Activated T-helper 1 cell treated with anti-CD3 and anti-CD28 coated beads, Interleukin-12 subunit alpha, Interleukin-12 subunit beta, Interleukin-2, Interleukin-4 antibody, amounts not matched to agents 30 ng/mL and 10 ng/mL and 1 ng/mL, durations not matched to agents 14 hours and 24 hours and 36 hours (primary cell): ENCODE data around the gene NFS1. TPM values are rescaled to one million over a fixed set of nuclear protein-coding genes. Genes with fewer than 3 reads are reported as not detected.
"Not testable (repeated sequence)": the region's sequence is repeated elsewhere in the genome, so short reads cannot be mapped to it uniquely, and the experiment has no call there.

Experiments
- DNase-seq: peaks from one replicate; pipeline ENCODE4 v3.0.0; 2021; ENCODE audit warnings: low spot score
- H3K27ac Mint-ChIP-seq: one replicate; pipeline ENCODE4 v1.8.0; 2021; ENCODE audit warnings: mild to moderate bottlenecking, mixed read lengths
- H3K27me3 Mint-ChIP-seq: one replicate; pipeline ENCODE4 v1.8.0; 2022; ENCODE audit warnings: mild to moderate bottlenecking, moderate library complexity, mixed read lengths; ENCODE audit not compliant: insufficient read depth
- H3K36me3 Mint-ChIP-seq: one replicate; pipeline ENCODE4 v1.8.0; 2021; ENCODE audit warnings: low read depth, mixed read lengths
- H3K4me1 Mint-ChIP-seq: one replicate; pipeline ENCODE4 v1.8.0; 2021; ENCODE audit warnings: low read depth, mixed read lengths
- H3K4me3 Mint-ChIP-seq: one replicate; pipeline ENCODE4 v1.8.0; 2021; ENCODE audit warnings: mild to moderate bottlenecking, moderate library complexity, mixed read lengths
- H3K9me3 Mint-ChIP-seq: one replicate; pipeline ENCODE4 v1.8.0; 2021; ENCODE audit warnings: mixed read lengths
- intact Hi-C: fragments of 100-400 bp; cut with micrococcal nuclease; formaldehyde crosslinking; loops from one replicate; pipeline ENCODE4 v1.15.1; 2024
- total RNA-seq: library from RNA; stranded (reverse); gene quantifications from 2 replicates; pipeline ENCODE4 v1.2.3, GENCODE V29; 2022

NFS1 gene
- 35.7 and 36.2 TPM in 2 replicates for total RNA-seq

- Mint-ChIP-seq H3K27ac (peak within 1 kb of the TSS; percentile 94), H3K4me3 (peak within 1 kb of the TSS; percentile 92)
Observed at GRCh38 chr20:35699127-35699956, at the start of gene NFS1, which contains the start of gene ROMO1. Gene NFS1, minus strand, starts transcription at chr20:35699352. Its CDS starts 64 bp downstream, at chr20:35699288. Gene ROMO1, plus strand, starts transcription at chr20:35699405. Its CDS starts 228 bp downstream, at chr20:35699633.

GRCh38 chr20:35744492-35744841 is 45.3 kb upstream of the NFS1 start:
- peak overlapping the region; percentile 98 for H3K4me3 Mint-ChIP-seq
- H3K27ac Mint-ChIP-seq, result peak overlapping the region; percentile 99
- DNase-seq, H3K9me3 Mint-ChIP-seq, H3K27me3 Mint-ChIP-seq: not testable (repeated sequence)
- H3K4me1 Mint-ChIP-seq, result peaks cover 28% of the 10 kb centered on the region
- H3K36me3 Mint-ChIP-seq, result peaks cover 20% of the 10 kb centered on the region
- intact Hi-C loops, result loop anchor here (1.0 to 10.0 kb wide), 3 partner anchors 24 to 850 kb away; no protein-coding TSS in a partner anchor

More at GRCh38 chr20:35699127-35699956, at the start of gene NFS1, which contains the start of gene ROMO1:
- DNase-seq, result peak; percentile 80
- Mint-ChIP-seq H3K9me3 (no peaks in the 10 kb centered on the region), H3K4me1 (peaks cover 38% of the 10 kb centered on the region), H3K27me3 (no peaks in the 10 kb centered on the region), H3K36me3 (peaks cover 43% of the 10 kb centered on the region)
- intact Hi-C loops, result loop anchor here (1.0 to 5.0 kb wide), 9 partner anchors 13 to 255 kb away; partner anchors contain the start of genes CPNE1, ERGIC3, PHF20 and RBM12

- Mint-ChIP-seq H3K27me3 (no peaks in the 10 kb centered on the region), H3K4me3 (peak overlapping the region; percentile 98), H3K36me3 (peaks cover 23% of the 10 kb centered on the region), H3K4me1 (peaks cover 32% of the 10 kb centered on the region), H3K27ac (peak overlapping the region; percentile 99), H3K9me3 (no peaks in the 10 kb centered on the region)
- intact Hi-C loops, result loop anchor here (1.0 to 10.0 kb wide), 4 partner anchors 24 to 851 kb away; partner anchors contain the start of genes NFS1 and ROMO1
- DNase-seq, result no peak
Observed at GRCh38 chr20:35743693-35744491, 44.7 kb upstream of the NFS1 start.

- Mint-ChIP-seq H3K4me3 (peak overlapping the region; percentile 98), H3K9me3 (no peaks in the 10 kb centered on the region), H3K27ac (peak overlapping the region; percentile 99), H3K36me3 (peaks cover 30% of the 10 kb centered on the region), H3K27me3 (no peaks in the 10 kb centered on the region), H3K4me1 (peaks cover 40% of the 10 kb centered on the region)
- intact Hi-C loops, result loop anchor here (1.0 to 10.0 kb wide), 8 partner anchors 28 to 852 kb away; partner anchors contain the start of genes CPNE1, ERGIC3, NFS1 and RBM12
- DNase-seq, result no peak
Observed at GRCh38 chr20:35742741-35743523, 43.8 kb upstream of the NFS1 start.

GRCh38 chr20:35741892-35742740 is 43.0 kb upstream of the NFS1 start, which contains the start of gene RBM39:
Gene RBM39, minus strand, starts transcription at chr20:35742260. Its CDS starts 1,386 bp downstream, at chr20:35740874.
- Mint-ChIP-seq H3K36me3 (peaks cover 30% of the 10 kb centered on the region), H3K27me3 (no peaks in the 10 kb centered on the region), H3K9me3 (no peaks in the 10 kb centered on the region), H3K4me3 (peak within 1 kb of the TSS; percentile 98), H3K27ac (peak within 1 kb of the TSS; percentile 99), H3K4me1 (peaks cover 40% of the 10 kb centered on the region)
- peak; percentile 100 for DNase-seq
- intact Hi-C loops, result loop anchor here (1.0 to 10.0 kb wide), 8 partner anchors 29 to 853 kb away; partner anchors contain the start of genes CPNE1, ERGIC3, NFS1 and RBM12

GRCh38 chr20:35739294-35740163 is 40.4 kb upstream of the NFS1 start:
- Mint-ChIP-seq H3K4me1 (peaks cover 53% of the 10 kb centered on the region), H3K27ac (peak overlapping the region; percentile 84), H3K9me3 (no peaks in the 10 kb centered on the region), H3K27me3 (no peaks in the 10 kb centered on the region), H3K4me3 (peak overlapping the region; percentile 98), H3K36me3 (peaks cover 41% of the 10 kb centered on the region)
- DNase-seq, result no peak
- intact Hi-C loops, result loop anchor here (2.0 to 10.0 kb wide), 3 partner anchors 145 to 855 kb away; no protein-coding TSS in a partner anchor

GRCh38 chr20:35738410-35739179 is 39.4 kb upstream of the NFS1 start:
- H3K4me1 Mint-ChIP-seq, result peaks cover 53% of the 10 kb centered on the region
- H3K27me3 Mint-ChIP-seq, result no peaks in the 10 kb centered on the region
- H3K9me3 Mint-ChIP-seq, result no peaks in the 10 kb centered on the region
- peaks cover 47% of the 10 kb centered on the region for H3K36me3 Mint-ChIP-seq
- peak overlapping the region; percentile 74 for H3K4me3 Mint-ChIP-seq
- intact Hi-C loops, result loop anchor here (2.0 kb wide), 1 partner anchor 146 kb away; no protein-coding TSS in a partner anchor
- no peak for DNase-seq
- peak overlapping the region; percentile 76 for H3K27ac Mint-ChIP-seq

- intact Hi-C loops, result loop anchor here (2.0 kb wide), 1 partner anchor 147 kb away; no protein-coding TSS in a partner anchor
- Mint-ChIP-seq H3K4me1 (peaks cover 49% of the 10 kb centered on the region), H3K36me3 (peaks cover 54% of the 10 kb centered on the region), H3K27me3 (no peaks in the 10 kb centered on the region), H3K4me3 (peak overlapping the region; percentile 74), H3K27ac (peak overlapping the region; percentile 76), H3K9me3 (no peaks in the 10 kb centered on the region)
- no peak for DNase-seq
Observed at GRCh38 chr20:35737865-35738333, 38.7 kb upstream of the NFS1 start.

GRCh38 chr20:35735826-35736470 is 36.8 kb upstream of the NFS1 start:
- H3K9me3 Mint-ChIP-seq, result no peaks in the 10 kb centered on the region
- intact Hi-C loops, result loop anchor here (2.0 kb wide), 1 partner anchor 15 kb away; no protein-coding TSS in a partner anchor
- H3K4me1 Mint-ChIP-seq, result peaks cover 58% of the 10 kb centered on the region
- peaks cover 60% of the 10 kb centered on the region for H3K36me3 Mint-ChIP-seq
- H3K27me3 Mint-ChIP-seq, result no peaks in the 10 kb centered on the region
- no peak for DNase-seq
- H3K27ac Mint-ChIP-seq, result no peak overlapping the region
- H3K4me3 Mint-ChIP-seq, result peak overlapping the region; percentile 63
